ENCODE results near the gene TMEM236.

GRCh38 chr10:17781856-17782255, 29.9 kb downstream of the TMEM236 start:
- TF ChIP-seq REST (IDR thresholded peaks at IDR 0.05; ENCODE audit: insufficient read depth in 1 of 2, low read depth in 2 of 2, low read length in 2 of 2) (no peak), POLR2AphosphoS5 (IDR thresholded peaks at IDR 0.05; ENCODE audit: low read depth, low read length) (no peak), TAF1 (IDR thresholded peaks at IDR 0.05; ENCODE audit: borderline replicate concordance, insufficient read depth, low read length) (no peak)

All from PFSK-1 (cell line).